ENCODE results near the gene MPHOSPH10. TPM values are rescaled to one million over a fixed set of nuclear protein-coding genes. Genes with fewer than 3 reads are reported as not detected.

The MPHOSPH10 gene
- total RNA-seq, 2 experiments from 2014 or later = 18.7 to 42.7 TPM

DNA sequence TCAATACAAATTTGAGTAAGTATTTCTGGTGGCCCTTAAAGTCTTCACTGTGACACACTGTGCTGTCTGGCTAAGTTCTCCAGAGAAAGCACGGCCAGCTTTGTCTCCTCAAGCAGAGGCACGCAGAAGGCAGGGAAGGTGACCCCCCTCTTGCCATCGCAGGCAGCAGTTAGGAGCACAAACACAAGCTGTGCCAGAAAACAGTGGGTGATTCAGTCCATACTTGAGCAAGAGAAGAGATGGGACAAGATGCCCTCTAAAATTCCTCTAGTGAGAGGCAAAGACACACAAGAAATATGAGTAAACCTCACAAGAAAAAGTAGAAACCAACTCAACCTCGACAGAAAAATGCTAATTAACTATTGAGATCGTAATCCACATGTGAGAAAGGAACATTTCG, 10.2 kb upstream of the MPHOSPH10 start:
- Histone ChIP-seq H3K4me2 (ENCODE audit: low read length) (no peak overlapping the region), H3K4me3 (ENCODE audit: low read depth, low read length, poor library complexity, severe bottlenecking) (no peak overlapping the region), H3K79me2 (ENCODE audit: insufficient read depth, low read depth, low read length) (peaks cover 4% of the 10 kb centered on the region; the same call in 1 of the 2 replicates), H4K20me1 (ENCODE audit: insufficient read depth, low read length) (no peaks in the 10 kb centered on the region), H3K36me3 (ENCODE audit: insufficient read depth, low read length) (peaks cover 75% of the 10 kb centered on the region), H3K9me2 (ENCODE audit: insufficient read depth, low read length) (no peaks in the 10 kb centered on the region), H3K4me1 (ENCODE audit: insufficient read depth, low read length, poor library complexity, severe bottlenecking) (no peaks in the 10 kb centered on the region), H2AFZ (ENCODE audit: low read length) (no peak overlapping the region), H3K9me3 (ENCODE audit: low read length) (no peaks in the 10 kb centered on the region), H3K27ac (ENCODE audit: low read depth, low read length, poor library complexity, severe bottlenecking) (no peak overlapping the region)
- ChIA-PET CTCF (ENCODE audit: unreplicated experiment) (no interaction called here), POLR2A (interaction anchor here (0.8 kb wide), 1 partner anchor 9 kb away, joined by 3 read pairs; no protein-coding TSS in a partner anchor)
- TF ChIP-seq EZH2phosphoT487 (IDR thresholded peaks at IDR 0.05; ENCODE audit: borderline replicate concordance, low read depth, low read length) = no peak
- TF ChIP-seq, protein P1, sequence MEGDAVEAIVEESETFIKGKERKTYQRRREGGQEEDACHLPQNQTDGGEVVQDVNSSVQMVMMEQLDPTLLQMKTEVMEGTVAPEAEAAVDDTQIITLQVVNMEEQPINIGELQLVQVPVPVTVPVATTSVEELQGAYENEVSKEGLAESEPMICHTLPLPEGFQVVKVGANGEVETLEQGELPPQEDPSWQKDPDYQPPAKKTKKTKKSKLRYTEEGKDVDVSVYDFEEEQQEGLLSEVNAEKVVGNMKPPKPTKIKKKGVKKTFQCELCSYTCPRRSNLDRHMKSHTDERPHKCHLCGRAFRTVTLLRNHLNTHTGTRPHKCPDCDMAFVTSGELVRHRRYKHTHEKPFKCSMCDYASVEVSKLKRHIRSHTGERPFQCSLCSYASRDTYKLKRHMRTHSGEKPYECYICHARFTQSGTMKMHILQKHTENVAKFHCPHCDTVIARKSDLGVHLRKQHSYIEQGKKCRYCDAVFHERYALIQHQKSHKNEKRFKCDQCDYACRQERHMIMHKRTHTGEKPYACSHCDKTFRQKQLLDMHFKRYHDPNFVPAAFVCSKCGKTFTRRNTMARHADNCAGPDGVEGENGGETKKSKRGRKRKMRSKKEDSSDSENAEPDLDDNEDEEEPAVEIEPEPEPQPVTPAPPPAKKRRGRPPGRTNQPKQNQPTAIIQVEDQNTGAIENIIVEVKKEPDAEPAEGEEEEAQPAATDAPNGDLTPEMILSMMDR (conservative IDR thresholded peaks at IDR 0.05; ENCODE audit: low read length) = no peak
- intact Hi-C loops (cut with micrococcal nuclease; ENCODE audit: unreplicated experiment) = no loop called here
- DNase-seq (ENCODE audit: low spot score) = no peak
- BruUV-seq (replicated peaks) = no TSS peak

GRCh38 chr2:71121479-71121878, 9.0 kb upstream of the MPHOSPH10 start:
- ChIA-PET CTCF (ENCODE audit: unreplicated experiment) (no interaction called here), POLR2A (interaction anchor here (1.4 kb wide), 1 partner anchor 10 kb away, joined by 5 read pairs; no protein-coding TSS in a partner anchor)
- no peaks in the 10 kb centered on the region for H3K9me3 ChIP-seq (ENCODE audit: low read length)
- H3K4me3 ChIP-seq (ENCODE audit: low read depth, low read length, poor library complexity, severe bottlenecking) = no peak overlapping the region
- no TSS peak for BruUV-seq (replicated peaks)
- no peak overlapping the region for H2AFZ ChIP-seq (ENCODE audit: low read length)
- intact Hi-C loops (cut with micrococcal nuclease; ENCODE audit: unreplicated experiment) = no loop called here
- H3K4me1 ChIP-seq (ENCODE audit: insufficient read depth, low read length, poor library complexity, severe bottlenecking) = no peaks in the 10 kb centered on the region
- peaks cover 13% of the 10 kb centered on the region; the same call in 1 of the 2 replicates for H3K79me2 ChIP-seq (ENCODE audit: insufficient read depth, low read depth, low read length)
- H3K9me2 ChIP-seq (ENCODE audit: insufficient read depth, low read length) = no peaks in the 10 kb centered on the region
- no peak overlapping the region for H3K4me2 ChIP-seq (ENCODE audit: low read length)
- no peaks in the 10 kb centered on the region for H4K20me1 ChIP-seq (ENCODE audit: insufficient read depth, low read length)
- DNase-seq (ENCODE audit: low spot score) = no peak
- TF ChIP-seq, protein P1 (conservative IDR thresholded peaks at IDR 0.05; ENCODE audit: low read length) = no peak
- no peak for TF ChIP-seq EZH2phosphoT487 (IDR thresholded peaks at IDR 0.05; ENCODE audit: borderline replicate concordance, low read depth, low read length)
- H3K27ac ChIP-seq (ENCODE audit: low read depth, low read length, poor library complexity, severe bottlenecking) = no peak overlapping the region
- H3K36me3 ChIP-seq (ENCODE audit: insufficient read depth, low read length) = peaks cover 73% of the 10 kb centered on the region

DNA sequence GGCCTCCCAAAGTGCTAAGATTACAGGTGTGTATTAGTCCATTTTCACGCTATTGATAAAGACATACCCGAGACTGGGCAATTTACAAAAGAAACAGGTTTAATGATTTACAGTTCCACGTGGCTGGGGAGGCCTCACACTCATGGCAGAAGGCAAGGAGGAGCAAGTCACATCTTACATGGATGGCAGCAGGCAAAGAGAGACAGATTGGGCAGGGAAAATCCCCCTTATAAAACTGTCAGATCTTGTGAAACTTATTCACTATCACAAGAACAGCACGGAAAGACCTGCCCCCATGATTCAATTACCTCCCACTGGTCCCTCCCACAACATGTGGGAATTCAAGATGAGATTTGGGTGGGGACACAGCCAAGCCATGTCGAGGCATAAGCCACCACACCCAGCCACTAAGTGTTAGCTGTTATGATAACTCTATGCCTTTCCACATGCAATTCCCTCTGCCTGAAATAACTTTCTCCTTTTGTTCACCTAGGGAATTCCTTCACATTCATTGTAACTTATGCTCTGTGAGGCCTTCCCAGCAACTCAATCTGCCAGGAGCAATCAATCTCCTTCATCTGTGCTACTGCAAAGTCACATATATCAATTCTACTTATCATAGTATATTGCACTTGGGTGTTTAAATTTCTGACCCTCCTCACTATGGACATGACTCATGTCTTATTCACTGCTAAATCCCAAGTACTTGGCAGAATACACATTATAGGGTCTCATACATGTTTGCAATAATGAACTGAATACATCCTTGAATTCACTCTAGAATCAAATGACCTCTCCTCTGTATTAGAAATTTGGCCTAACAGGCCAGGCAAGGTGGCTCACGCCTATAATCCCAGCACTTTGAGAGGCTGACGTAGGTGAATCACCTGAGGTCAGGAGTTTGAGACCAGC, 7.8 kb upstream of the MPHOSPH10 start:
- no TSS peak for BruUV-seq (replicated peaks)
- H3K4me2 ChIP-seq (ENCODE audit: low read length) = no peak overlapping the region
- no peaks in the 10 kb centered on the region for H3K9me2 ChIP-seq (ENCODE audit: insufficient read depth, low read length)
- peaks cover 71% of the 10 kb centered on the region for H3K36me3 ChIP-seq (ENCODE audit: insufficient read depth, low read length)
- H4K20me1 ChIP-seq (ENCODE audit: insufficient read depth, low read length) = no peaks in the 10 kb centered on the region
- ChIA-PET CTCF (ENCODE audit: unreplicated experiment) (no interaction called here), POLR2A (no interaction called here)
- no peaks in the 10 kb centered on the region for H3K9me3 ChIP-seq (ENCODE audit: low read length)
- H3K27ac ChIP-seq (ENCODE audit: low read depth, low read length, poor library complexity, severe bottlenecking) = no peak overlapping the region
- TF ChIP-seq, protein P1 (conservative IDR thresholded peaks at IDR 0.05; ENCODE audit: low read length) = no peak
- no peak for TF ChIP-seq EZH2phosphoT487 (IDR thresholded peaks at IDR 0.05; ENCODE audit: borderline replicate concordance, low read depth, low read length)
- intact Hi-C loops (cut with micrococcal nuclease; ENCODE audit: unreplicated experiment) = no loop called here
- H3K4me1 ChIP-seq (ENCODE audit: insufficient read depth, low read length, poor library complexity, severe bottlenecking) = peaks cover 3% of the 10 kb centered on the region
- H3K79me2 ChIP-seq (ENCODE audit: insufficient read depth, low read depth, low read length) = peaks cover 24% of the 10 kb centered on the region
- H2AFZ ChIP-seq (ENCODE audit: low read length) = no peak overlapping the region
- H3K4me3 ChIP-seq (ENCODE audit: low read depth, low read length, poor library complexity, severe bottlenecking) = no peak overlapping the region
- DNase-seq (ENCODE audit: low spot score) = no peak
